Amniotic epithelial cell (primary cell): ENCODE measurements around the gene NUDT9.
"Not testable (repeated sequence)": the region's sequence is repeated elsewhere in the genome, so short reads cannot be mapped to it uniquely, and the experiment has no call there.

Source experiments
- DNase-seq: peaks from one replicate; pipeline ENCODE4 v3.0.0-alpha.2; 2010; ENCODE audit warnings: low read depth

NUDT9 gene

DNA sequence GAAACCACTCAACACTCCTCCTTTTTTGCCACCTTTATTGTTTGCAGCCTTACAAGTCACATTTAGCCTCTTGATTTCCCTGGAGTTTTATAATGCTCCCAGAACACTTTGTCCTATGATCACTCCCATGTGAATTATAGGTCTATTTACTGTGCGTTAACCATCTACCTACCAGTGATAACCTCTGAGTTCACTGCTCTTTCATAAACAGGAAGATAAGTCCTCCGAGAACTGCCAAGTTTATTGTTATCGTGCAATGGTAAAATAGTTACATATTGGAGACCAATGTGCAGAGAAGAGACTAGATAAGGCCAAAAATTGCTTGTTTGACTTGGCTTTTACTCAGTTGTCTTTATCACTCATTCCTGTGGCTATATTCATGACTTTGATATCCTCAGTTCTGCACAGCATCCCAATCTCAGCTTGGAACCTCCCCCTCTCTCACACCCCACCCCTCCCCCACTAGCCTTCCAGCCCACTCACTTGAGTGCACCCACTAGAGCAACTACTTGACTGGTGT is 12.9 kb upstream of the NUDT9 start:
- peak; percentile 89 for DNase-seq

DNA sequence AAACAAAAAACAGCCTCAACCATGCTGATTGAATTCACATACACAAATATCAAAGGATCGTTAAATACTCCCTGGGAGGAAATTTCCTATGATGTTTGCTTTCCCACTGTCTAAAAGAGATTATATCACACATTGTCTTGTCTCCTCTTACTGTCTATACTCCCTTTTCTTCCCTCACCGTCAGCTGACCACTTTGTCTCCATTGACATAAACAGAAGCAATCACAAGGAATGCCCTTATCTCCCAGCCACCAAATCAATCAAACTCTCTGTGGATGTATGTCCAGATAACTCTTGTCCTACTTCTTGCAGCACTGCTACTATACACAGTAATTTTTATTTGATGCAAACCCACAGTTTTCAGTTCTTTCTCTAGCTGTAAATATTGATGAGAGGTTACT is 12.2 kb upstream of the NUDT9 start:
- peak; percentile 99 for DNase-seq

DNA sequence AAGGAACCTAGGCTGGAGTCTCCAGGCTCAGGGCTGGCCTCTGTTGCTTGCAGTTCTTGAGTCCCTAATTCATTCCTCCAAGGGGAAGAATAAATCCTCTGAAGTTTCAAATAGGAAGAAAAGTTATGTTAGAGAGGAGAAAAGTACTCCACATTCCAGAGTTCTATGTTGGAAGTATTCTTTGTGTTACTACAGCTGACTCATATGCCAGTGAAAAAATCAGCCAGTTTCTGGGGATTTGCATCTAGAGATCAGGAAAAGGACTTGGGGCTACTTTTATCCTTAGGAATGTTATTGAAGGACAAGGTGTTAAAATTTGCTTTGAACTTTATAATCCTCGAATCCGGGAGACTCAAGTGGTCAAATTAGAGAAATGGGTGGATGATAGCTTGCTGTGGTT is 11.7 kb upstream of the NUDT9 start:
- DNase-seq, result peak; percentile 71

DNA sequence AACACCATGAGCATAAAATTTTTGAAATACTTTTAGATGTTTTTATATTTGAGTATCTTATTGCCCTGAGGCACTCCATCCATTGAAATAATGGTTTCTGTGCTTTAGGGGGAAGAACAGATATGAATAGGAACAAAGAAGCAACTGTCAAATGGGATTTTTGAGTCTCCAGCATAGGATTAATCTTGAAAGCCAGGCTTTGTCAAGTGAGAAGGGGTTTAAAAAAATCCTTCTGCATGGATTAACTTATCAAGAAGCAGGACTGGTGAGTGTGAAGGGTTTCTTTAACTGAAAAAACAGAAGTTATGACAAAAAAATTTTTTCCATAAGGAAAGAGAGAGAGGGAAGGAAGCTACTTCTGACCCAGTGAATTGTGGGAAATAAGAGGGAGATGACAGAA is 7.6 kb upstream of the NUDT9 start:
- no peak for DNase-seq

DNA sequence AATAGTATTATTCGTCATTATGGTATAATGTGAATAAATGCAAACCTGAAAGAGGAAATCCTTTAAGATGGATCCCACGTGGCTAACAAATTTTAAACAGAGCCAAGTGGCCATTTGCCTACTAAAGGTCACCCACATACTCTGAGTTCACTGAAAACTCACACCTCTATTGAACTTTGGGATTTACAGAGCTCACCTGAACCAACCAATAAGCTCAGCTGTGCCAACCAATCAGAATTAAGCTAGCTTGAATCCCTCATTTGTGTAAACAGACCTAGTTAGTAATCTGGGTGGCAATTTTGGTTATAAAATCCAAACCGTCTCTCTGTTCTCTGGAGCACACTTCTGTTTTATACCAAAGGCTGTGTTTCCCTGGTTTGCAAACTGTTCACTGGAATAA is 5.4 kb upstream of the NUDT9 start:
- no peak for DNase-seq

DNA sequence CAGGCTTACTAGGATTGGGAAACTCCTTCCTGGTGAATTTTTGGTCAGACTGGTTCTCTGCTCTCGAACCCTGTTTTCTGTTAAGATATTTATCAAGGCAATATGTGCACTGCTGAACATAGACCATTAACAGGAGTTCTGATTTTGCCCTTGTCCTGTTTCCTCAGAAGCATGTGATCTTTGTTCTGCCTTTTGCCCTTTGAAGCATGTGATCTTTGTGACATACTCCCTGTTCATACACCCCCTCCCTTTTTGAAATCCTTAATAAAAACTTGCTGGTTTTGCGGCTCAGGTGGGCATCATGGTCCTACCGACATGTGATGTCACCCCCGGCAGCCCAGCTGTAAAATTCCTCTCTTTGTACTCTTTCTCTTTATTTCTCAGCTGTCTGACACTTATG is 4.0 kb upstream of the NUDT9 start:
- DNase-seq, result not testable (repeated sequence)

DNA sequence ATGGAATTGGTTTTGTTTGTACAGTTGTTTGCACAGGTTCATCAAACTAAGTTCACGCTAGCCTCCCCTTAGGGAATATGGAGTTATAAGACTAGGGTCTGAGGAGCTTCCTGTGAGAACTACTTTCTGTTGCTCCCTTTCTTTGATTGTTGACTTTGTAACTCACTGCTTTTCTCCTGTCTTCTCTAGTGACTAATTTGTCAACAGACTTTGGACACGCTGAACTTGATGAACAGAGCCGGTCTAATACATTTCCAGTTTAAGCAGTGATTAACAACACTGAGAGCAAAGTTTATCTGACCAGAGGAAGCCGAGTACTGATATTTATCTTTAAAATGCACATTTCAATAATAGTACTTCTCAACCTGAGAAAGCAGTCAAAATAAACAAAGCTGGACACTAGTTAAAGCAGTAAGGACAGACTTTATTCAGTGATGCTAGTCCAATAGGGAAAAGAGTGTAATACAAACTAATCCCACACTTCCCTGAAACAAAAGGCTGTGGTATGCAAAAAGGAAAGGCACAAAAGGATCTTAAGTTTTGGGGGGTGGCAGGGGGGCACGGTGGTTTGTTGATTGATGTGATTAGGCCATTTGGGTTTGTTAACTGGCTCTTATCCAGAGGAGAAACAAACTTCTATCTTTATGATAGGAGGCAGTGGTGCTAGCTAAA is 2.7 kb upstream of the NUDT9 start:
- DNase-seq, result peak; percentile 69

DNA sequence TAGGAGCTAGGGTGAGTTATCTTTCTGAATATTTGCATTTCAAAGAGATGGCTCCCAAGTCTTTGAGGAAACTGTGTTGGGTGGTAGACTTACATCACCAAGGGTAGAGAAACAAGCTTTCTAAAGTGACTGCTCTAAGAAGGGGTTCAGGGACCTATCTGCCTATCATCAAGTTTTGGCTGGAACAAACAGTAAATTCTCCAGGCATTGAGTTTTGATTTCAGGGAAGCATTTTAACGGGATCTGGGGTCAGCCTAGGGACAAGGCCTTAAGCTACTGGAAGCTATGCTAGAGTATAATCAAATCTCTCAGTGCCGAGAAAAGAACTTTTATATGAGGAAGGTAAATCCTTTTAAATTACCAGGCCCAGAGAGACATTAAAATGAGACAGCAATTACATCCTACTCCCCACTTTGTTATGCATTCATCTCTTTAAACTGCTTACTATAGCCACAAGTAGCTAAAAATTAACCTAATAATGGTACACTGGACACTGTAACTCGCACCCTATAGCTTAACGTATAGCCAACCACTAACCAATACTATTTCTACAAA is 2.0 kb upstream of the NUDT9 start:
- DNase-seq, result no peak

DNA sequence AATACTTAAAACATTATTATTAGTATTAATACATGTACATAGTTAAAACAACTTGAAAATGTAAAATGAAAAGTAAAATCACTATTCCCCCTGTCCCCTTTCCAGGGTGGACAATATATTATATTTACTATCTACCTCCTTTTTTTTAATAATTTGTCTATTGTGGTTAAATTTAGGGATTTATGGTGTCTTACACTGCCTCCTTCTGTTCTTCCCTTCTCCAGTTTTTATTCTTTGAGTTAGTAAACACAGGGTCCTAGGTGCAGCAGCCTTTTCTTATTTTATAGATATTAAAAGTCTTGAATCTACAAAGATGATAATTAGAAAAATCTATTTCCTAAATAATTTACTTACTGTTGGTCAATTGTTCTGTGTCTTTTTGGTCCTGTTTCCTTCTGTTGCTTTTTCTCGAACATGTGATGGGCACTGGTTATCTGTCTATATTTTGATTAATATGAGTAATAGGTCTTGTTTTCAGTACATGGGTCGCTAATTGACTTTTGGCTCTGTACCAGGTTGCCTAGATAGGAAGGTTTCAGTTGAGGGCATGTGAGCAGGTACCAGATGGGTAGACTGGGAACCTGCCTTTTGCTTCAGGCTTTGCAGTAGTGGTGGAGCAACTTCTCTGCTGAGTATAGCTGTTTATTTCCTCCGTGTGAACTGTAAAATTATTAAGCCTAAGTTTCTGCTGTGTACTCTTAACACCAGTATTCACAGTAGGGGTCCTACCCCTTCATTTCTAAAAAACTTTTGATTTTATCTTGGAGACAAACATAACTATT is 1.1 kb downstream of the NUDT9 start:
- peak; percentile 31 for DNase-seq

DNA sequence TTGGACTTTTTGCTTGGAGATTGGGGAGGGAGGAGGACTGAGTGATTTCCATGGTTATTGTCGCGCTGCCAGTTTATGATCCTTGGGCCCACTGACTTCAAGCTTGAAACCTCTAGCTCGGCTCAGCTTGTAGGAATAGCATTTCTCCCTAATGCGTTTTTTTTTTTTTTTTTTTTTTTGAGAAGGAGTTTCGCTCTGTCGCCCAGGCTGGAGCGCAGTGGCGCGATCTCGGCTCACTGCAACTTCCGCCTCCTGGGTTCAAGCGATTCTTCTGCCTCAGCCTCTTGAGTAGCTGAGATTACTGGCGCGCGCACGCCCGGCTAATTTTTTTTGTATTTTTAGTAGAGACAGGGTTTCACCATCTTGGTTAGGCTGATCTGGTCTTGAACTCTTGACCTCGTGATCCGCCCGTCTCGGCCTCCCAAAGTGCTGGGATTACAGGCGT is 1.7 kb downstream of the NUDT9 start:
- peak; percentile 21 for DNase-seq

DNA sequence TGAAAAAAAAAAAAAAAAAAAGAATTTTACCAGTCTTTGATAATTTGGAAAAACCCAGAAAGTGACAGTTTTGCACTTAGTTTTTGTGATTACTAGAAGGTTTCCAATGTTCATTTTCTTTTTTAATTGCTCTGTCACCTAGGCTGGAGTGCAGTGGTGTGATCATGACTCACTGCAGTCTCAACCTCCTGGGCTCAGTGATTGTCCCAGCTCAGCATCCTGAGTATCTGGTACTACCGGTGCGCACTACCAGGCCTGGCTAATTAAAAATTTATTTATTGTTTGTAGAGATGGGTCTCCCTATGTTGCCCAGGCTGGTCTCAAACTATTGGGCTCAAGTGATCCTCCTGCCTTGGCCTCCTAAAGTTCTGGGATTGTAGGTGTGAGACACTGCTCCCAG is 3.3 kb downstream of the NUDT9 start:
- DNase-seq, result no peak

DNA sequence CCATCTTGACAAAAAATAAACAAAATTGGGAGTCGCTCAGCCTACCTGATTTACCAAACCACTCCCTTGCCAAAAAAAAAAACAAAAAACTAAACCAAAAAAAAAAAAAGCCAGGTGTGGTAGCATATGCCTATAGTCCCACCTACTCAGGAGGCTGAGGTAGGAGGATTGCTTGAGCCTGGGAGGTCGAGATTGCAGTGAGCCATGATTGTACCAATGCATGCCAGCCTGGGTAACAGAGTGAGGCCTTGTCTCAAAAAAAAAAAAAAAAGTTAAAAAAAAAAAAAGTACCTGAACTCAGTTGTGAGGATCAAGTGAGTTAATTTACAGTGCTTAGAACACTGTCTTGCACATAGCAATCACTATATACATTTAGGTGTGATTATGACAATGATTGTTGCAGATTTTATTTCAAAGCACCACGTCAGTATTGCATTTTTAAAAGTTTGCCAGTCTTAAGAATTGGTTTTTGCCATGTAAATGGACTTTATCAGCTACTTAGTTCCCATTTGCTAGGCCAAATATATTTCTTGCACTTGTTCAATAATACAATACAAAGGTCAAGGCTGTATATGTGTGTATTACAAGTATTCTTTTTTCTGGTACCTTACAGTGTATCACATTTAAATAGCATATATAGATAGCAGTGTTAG is 4.6 kb downstream of the NUDT9 start:
- DNase-seq, result no peak

DNA sequence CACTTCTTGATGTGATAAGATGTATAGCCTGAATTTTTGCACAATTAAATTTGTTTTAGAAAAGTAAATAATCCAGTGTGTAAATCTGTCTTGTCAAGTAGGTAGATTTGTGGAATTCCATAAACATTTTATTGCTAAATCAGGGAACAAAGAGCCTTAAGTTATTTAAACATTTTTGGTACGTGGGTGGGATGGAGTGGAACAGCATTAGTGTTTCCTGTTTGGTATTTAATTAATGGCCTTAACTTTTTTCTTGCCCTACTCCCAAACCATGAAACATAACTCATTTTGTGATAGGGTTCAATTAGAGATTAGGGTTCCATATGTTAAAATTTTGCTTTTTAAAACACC is 5.1 kb downstream of the NUDT9 start:
- peak; percentile 18 for DNase-seq

DNA sequence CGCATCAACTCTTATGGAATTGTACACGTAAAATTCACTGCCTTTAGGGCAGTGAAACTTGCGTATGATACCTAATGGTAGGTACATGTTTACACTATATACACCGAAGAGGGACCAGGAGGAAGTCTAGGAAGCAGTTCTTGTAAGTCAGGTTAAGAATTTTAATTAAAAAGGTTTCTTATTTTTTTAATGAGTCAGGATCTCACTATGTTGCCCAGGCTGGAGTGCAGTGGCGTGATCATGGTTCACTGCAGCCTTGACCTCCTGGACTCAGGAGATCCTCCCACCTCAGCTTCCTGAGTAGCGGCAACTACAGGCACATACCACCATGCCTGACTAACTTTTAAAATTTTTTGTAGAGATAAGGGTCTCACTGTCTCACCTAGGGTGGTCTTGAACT is 6.6 kb downstream of the NUDT9 start:
- no peak for DNase-seq

DNA sequence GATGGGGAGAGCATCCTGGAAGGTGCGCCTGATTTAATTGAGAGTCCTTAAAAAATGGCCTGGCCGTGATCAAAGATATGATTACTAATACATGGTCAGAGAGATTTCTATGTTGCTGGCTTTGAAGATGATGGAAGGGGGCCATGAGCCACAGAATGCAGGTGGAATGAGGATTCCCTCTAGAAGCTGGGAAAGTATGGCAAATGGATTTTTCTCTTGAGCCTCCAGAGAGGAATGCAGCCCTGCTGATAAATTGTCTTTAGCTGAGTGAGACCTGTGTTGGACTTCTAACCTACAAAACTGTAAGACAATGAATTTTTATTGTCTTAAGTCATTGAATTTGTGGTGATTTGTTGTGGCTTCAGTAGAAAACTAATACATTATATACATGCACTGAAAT is 7.7 kb downstream of the NUDT9 start:
- no peak for DNase-seq

DNA sequence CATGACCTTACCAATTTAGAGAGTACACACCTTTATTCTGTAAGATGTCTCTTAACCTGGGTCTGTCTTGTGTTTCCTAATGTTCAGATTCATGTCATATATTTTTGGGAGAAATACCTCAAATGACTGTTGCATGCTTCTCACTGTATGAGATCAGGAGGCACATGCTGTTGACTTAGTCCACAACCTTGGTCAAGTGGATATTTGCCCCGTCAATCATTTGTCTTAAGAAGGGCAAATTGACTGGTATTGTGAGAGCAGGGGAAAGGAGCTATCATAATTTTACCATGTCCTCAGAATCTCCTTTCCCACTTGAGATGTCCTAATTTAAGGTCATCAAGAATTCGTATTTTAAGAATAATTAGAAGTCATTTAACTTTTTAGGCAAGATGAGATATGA is 11.0 kb downstream of the NUDT9 start:
- no peak for DNase-seq

DNA sequence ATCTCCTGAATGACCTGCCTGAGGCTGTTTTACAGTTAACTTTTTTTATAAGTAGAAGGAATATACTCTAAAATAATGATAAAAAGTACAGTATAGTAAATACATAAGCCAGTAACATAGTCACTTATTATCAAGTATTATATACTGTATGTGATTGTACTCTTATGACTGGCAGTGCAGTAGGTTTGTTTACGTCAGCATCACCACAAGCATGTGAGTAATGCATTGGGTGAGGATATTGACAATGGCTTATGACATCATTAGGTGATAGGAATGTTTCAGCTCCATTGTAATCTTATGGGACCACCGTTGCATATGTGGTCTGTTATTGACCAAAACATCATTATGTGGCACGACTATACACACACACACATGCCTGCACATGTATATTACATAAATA is 20.5 kb downstream of the NUDT9 start:
- DNase-seq, result peak; percentile 39

DNA sequence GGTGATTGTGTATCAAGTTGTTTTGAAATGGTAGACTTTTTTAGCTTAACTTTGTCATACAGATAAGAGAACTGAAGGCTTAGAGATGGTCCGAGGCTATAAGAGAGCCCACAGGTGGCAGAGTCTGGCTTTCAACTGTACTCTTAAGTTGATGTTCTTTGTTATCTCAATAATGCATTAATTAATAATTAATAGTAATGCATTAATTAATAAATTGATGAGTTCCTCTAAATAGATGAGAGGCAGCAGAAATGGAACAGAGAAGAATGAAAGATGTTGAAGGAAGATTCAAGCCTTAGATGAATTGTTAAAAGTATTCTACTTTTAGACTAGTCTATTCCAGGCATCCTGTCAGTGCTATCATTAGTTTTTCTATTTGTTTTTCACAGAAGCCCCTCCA is 22.4 kb downstream of the NUDT9 start:
- DNase-seq, result no peak

DNA sequence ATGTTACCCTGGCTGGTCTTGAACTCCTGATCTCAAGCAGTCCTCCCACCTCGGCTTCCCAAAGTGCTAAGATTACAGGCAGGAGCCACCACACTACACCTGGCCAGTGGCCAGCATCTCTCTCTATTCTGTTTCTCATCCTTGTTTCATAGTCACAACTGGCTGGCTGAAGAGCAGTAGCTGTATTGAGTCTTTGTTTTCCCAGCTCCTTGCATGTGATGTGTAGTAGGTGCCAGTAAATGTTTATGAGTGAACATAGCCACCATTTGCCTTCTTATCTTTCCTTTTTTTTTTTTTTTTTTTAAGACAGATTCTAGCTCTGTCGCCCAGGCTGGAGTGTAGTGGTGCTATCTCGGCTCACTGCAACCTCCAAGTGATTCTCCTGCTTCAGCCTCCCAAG is 23.6 kb downstream of the NUDT9 start:
- no peak for DNase-seq

DNA sequence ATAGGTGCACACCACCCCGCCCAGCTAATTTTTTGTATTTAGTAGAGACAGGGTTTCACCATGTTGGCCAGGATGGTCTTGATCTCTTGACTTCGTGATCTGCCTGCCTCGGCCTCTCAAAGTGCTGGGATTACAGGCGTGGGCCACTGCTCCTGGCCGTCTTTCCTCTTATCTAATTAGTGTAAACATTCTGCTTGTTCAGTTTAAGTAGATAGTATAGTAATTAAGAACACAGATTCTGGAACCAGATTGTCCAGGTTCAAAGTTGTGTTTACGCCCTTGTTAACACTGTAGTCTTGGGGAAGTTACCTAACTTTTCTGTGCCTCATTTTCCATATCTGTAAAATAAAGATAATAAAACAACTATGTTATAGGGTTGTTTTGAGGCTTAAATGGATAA is 24.0 kb downstream of the NUDT9 start:
- DNase-seq, result not testable (repeated sequence)

DNA sequence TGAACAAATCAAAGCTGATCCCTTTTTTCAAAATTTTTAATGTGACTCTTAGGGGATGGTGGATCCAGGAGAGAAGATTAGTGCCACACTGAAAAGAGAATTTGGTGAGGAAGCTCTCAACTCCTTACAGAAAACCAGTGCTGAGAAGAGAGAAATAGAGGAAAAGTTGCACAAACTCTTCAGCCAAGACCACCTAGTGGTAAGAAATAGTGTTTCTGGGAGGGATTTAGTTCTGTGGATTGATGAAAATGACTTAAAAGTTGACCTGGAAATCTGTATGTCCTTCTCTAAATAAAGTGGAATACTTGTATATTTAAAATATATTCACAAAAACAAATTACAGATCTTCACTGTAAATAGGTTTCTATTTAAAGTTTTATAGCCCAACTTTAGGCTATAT is 29.2 kb downstream of the NUDT9 start:
- no peak for DNase-seq

DNA sequence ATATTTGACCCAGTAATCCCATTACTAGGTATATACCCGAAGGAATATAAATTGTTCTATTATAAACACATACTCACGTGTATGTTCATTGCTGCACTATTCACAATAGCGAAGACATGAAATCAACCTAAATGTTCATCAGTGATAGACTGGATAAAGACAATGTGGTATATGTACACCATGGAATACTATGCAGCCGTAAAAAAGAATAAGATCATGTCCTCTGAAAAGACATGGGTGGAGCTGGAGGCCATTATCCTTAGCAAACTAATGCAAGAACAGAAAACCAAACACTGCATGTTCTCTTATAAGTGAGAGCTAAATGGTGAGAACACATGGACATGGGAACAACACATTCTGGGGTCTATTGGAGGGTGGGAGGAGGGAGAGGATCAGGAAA is 36.5 kb downstream of the NUDT9 start:
- DNase-seq, result no peak

DNA sequence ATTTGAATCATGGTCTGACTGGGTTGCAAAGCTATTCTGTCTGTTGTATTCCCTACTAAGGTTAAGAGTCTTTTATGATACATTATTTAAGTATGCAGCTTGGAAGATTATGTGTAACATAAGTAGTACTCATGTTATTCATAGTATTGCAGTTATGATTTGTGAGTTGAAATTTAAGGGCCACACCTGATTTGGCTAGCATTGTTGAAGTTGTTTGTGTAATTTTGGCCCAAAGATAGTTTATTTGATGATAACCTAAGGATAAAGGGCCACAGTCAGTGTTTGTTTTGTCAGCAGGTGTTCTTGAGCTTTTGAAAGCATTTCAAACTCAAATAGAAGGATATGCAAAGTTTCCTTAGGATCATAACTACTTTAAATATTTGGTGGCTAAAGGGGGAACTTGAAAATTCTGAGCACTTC is 38.9 kb downstream of the NUDT9 start:
- DNase-seq, result peak; percentile 48
